HepG2 (cell line): ENCODE measurements around the gene MLX. TPM values are rescaled to one million over a fixed set of nuclear protein-coding genes. Genes with fewer than 3 reads are reported as not detected.

Experiments used
- FIP1L1 ChIP-seq: fragments of 200-400 bp; formaldehyde crosslinking; IDR thresholded peaks from 2 replicates; pipeline ENCODE4 v1.6.1; 2018; ENCODE audit warnings: low read depth, mild to moderate bottlenecking, low read length, moderate library complexity, borderline replicate concordance; ENCODE audit not compliant: insufficient read depth
- KLF12 ChIP-seq: sonication (generic); formaldehyde crosslinking; IDR thresholded peaks from 2 replicates; pipeline ENCODE4 v1.4.0; 2020; ENCODE audit warnings: missing genetic modification reagents, borderline replicate concordance
- NONO ChIP-seq, 2 experiments: fragments of 450-650 bp in 1 of 2; sonication (generic) in 1 of 2; formaldehyde crosslinking in 1 of 2; IDR thresholded peaks in 1 of 2; conservative IDR thresholded peaks in 1 of 2; 2 replicates each; pipeline versions ENCODE4 v1.6.1 to v1.8.0; 2017 to 2022; ENCODE audit warnings: mild to moderate bottlenecking in 1 of 2, missing genetic modification reagents in 1 of 2, moderate library complexity in 1 of 2
- SOX6 ChIP-seq, 2 experiments: fragments of 450-650 bp in 1 of 2; sonication (generic) in 1 of 2; formaldehyde crosslinking in 1 of 2; IDR thresholded peaks; 2 replicates each; pipeline versions ENCODE4 v1.4.0 to v1.6.1; 2017 to 2020; ENCODE audit warnings: antibody characterized with exemption in 1 of 2, mild to moderate bottlenecking in 1 of 2, missing genetic modification reagents in 1 of 2
- ZFP36L1 ChIP-seq: sonication (generic); formaldehyde crosslinking; IDR thresholded peaks from 2 replicates; pipeline ENCODE4 v1.8.0; 2022; ENCODE audit warnings: mild to moderate bottlenecking, missing genetic modification reagents, moderate library complexity
- ZNF234 ChIP-seq: sonication (generic); formaldehyde crosslinking; conservative IDR thresholded peaks from 2 replicates; pipeline ENCODE4 v1.5.1; 2020; ENCODE audit warnings: mild to moderate bottlenecking, missing genetic modification reagents
- ZNF33B ChIP-seq: sonication (generic); formaldehyde crosslinking; IDR thresholded peaks from 2 replicates; pipeline ENCODE4 v1.5.1; 2020; ENCODE audit warnings: mild to moderate bottlenecking, missing genetic modification reagents
- polyA plus RNA-seq, 8 experiments: library from polyadenylated mRNA; depleted of rRNA in 3 of 8; stranded (reverse) in 7 of 8; unstranded in 1 of 8; fragments of >200 nt; fragmentation: Illumina TruSeq in 4 of 8; extraction: Trizol in 4 of 8; gene quantifications; 2 replicates each; pipeline versions ENCODE4 v1.2.1 to v1.2.3, GENCODE V29; 2011 to 2016; ENCODE audit warnings: low read depth in 4 of 8, missing spikeins in 1 of 8, mixed read lengths in 1 of 8; ENCODE audit not compliant: insufficient read depth in 1 of 8
- total RNA-seq, 5 experiments: library from RNA; depleted of rRNA; stranded (reverse); fragments of >200 nt; fragmentation: Illumina TruSeq; extraction: Trizol; gene quantifications; 2 replicates each; pipeline ENCODE4 v1.2.3, GENCODE V29; 2016; ENCODE audit warnings: low read depth in 1 of 5
- TF ChIP-seq, protein P1 (sequence below): sonication (generic); formaldehyde crosslinking; IDR thresholded peaks from 2 replicates; pipeline ENCODE4 v1.4.0; 2020; ENCODE audit warnings: missing genetic modification reagents
- TF ChIP-seq, protein P2 (sequence below): sonication (generic); formaldehyde crosslinking; IDR thresholded peaks from 2 replicates; pipeline ENCODE4 v1.5.0; 2020; ENCODE audit warnings: mild to moderate bottlenecking, missing genetic modification reagents
- TF ChIP-seq, protein P3 (sequence below): conservative IDR thresholded peaks from 2 replicates; pipeline ENCODE4 v1.6.1; 2018; ENCODE audit warnings: missing genetic modification reagents
- TF ChIP-seq, protein P4 (sequence below): sonication (generic); formaldehyde crosslinking; IDR thresholded peaks from 2 replicates; pipeline ENCODE4 v1.5.1; 2020; ENCODE audit warnings: missing genetic modification reagents, mild to moderate bottlenecking, borderline replicate concordance
- TF ChIP-seq, protein P5 (sequence below): sonication (generic); formaldehyde crosslinking; IDR thresholded peaks from 2 replicates; pipeline ENCODE4 v1.4.0; 2020; ENCODE audit warnings: missing genetic modification reagents, borderline replicate concordance
- TF ChIP-seq, protein P6 (sequence below): sonication (generic); formaldehyde crosslinking; IDR thresholded peaks from 2 replicates; pipeline ENCODE4 v1.5.0; 2020; ENCODE audit warnings: mild to moderate bottlenecking, missing genetic modification reagents

MLX gene
- total and polyA plus RNA-seq, 2 of the 13 experiments (the other 11 are each of a cell fraction or from before 2014, with no cell fraction given) = 38.9 to 74.4 TPM

DNA sequence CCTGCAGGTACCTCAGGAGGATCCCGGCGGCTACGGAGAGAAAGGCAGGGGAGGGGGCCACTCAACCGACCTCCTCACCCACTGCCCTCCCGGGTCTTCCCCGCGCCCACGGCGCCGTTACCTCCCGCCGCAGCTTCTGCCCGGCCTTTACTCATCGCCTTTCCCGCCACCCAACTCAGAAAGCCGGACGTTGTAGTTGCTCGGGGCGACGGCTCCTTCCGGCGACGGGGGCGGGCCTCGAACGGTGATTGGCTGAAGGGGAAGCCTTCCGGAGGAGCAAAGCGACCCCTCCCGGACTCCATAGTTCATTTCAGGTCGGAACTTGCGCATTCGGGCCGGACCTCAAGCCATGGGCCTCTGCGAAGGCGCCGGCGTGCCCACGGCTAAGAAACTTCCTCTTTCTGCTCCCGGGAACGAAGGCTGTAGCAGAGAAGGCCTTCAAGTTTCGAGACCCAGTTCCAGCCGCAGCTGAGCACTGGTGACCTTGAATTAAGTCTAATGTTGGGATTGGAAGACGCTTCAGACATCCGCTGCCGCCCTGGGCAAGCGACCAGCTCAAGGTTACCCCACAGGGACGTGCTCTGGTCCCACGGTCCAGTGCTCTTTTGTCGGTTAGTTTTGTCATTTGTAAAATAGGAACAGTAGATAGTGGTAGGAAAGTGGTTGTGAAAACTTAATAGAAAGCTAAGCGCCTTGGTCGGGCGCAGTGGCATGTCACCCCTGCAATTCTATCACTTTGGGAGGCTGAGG, 10.8 kb downstream of the MLX start, which contains the start of gene PSMC3IP (continued):
- TF ChIP-seq, protein P1, sequence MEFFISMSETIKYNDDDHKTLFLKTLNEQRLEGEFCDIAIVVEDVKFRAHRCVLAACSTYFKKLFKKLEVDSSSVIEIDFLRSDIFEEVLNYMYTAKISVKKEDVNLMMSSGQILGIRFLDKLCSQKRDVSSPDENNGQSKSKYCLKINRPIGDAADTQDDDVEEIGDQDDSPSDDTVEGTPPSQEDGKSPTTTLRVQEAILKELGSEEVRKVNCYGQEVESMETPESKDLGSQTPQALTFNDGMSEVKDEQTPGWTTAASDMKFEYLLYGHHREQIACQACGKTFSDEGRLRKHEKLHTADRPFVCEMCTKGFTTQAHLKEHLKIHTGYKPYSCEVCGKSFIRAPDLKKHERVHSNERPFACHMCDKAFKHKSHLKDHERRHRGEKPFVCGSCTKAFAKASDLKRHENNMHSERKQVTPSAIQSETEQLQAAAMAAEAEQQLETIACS (CRISPR knock-in tag) = no peak
- TF ChIP-seq, protein P2, sequence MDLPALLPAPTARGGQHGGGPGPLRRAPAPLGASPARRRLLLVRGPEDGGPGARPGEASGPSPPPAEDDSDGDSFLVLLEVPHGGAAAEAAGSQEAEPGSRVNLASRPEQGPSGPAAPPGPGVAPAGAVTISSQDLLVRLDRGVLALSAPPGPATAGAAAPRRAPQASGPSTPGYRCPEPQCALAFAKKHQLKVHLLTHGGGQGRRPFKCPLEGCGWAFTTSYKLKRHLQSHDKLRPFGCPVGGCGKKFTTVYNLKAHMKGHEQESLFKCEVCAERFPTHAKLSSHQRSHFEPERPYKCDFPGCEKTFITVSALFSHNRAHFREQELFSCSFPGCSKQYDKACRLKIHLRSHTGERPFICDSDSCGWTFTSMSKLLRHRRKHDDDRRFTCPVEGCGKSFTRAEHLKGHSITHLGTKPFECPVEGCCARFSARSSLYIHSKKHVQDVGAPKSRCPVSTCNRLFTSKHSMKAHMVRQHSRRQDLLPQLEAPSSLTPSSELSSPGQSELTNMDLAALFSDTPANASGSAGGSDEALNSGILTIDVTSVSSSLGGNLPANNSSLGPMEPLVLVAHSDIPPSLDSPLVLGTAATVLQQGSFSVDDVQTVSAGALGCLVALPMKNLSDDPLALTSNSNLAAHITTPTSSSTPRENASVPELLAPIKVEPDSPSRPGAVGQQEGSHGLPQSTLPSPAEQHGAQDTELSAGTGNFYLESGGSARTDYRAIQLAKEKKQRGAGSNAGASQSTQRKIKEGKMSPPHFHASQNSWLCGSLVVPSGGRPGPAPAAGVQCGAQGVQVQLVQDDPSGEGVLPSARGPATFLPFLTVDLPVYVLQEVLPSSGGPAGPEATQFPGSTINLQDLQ (CRISPR knock-in tag) = peak; percentile 85; the same call in 1 of the 2 replicates
- TF ChIP-seq ZFP36L1 (CRISPR knock-in tag) (peak; percentile 85; the same call in 1 of the 2 replicates), NONO (IDR thresholded peaks at IDR 0.05) (no peak), NONO (CRISPR knock-in tag; conservative IDR thresholded peaks at IDR 0.05) (peak; percentile 77; the same call in 1 of the 2 replicates), SOX6 (IDR thresholded peaks at IDR 0.05) (no peak), SOX6 (CRISPR knock-in tag; IDR thresholded peaks at IDR 0.05) (peak; percentile 48), FIP1L1 (peak; percentile 88; the same call in 1 of the 2 replicates), ZNF33B (CRISPR knock-in tag) (peak; percentile 70), ZNF234 (CRISPR knock-in tag) (no peak), KLF12 (CRISPR knock-in tag) (peak; percentile 21; the same call in 1 of the 2 replicates)
- TF ChIP-seq, protein P3, sequence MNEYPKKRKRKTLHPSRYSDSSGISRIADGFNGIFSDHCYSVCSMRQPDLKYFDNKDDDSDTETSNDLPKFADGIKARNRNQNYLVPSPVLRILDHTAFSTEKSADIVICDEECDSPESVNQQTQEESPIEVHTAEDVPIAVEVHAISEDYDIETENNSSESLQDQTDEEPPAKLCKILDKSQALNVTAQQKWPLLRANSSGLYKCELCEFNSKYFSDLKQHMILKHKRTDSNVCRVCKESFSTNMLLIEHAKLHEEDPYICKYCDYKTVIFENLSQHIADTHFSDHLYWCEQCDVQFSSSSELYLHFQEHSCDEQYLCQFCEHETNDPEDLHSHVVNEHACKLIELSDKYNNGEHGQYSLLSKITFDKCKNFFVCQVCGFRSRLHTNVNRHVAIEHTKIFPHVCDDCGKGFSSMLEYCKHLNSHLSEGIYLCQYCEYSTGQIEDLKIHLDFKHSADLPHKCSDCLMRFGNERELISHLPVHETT (CRISPR knock-in tag) = peak; percentile 62
- TF ChIP-seq, protein P4, sequence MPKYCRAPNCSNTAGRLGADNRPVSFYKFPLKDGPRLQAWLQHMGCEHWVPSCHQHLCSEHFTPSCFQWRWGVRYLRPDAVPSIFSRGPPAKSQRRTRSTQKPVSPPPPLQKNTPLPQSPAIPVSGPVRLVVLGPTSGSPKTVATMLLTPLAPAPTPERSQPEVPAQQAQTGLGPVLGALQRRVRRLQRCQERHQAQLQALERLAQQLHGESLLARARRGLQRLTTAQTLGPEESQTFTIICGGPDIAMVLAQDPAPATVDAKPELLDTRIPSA = no peak
- TF ChIP-seq, protein P5, sequence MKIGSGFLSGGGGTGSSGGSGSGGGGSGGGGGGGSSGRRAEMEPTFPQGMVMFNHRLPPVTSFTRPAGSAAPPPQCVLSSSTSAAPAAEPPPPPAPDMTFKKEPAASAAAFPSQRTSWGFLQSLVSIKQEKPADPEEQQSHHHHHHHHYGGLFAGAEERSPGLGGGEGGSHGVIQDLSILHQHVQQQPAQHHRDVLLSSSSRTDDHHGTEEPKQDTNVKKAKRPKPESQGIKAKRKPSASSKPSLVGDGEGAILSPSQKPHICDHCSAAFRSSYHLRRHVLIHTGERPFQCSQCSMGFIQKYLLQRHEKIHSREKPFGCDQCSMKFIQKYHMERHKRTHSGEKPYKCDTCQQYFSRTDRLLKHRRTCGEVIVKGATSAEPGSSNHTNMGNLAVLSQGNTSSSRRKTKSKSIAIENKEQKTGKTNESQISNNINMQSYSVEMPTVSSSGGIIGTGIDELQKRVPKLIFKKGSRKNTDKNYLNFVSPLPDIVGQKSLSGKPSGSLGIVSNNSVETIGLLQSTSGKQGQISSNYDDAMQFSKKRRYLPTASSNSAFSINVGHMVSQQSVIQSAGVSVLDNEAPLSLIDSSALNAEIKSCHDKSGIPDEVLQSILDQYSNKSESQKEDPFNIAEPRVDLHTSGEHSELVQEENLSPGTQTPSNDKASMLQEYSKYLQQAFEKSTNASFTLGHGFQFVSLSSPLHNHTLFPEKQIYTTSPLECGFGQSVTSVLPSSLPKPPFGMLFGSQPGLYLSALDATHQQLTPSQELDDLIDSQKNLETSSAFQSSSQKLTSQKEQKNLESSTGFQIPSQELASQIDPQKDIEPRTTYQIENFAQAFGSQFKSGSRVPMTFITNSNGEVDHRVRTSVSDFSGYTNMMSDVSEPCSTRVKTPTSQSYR (CRISPR knock-in tag) = no peak
- TF ChIP-seq, protein P6, sequence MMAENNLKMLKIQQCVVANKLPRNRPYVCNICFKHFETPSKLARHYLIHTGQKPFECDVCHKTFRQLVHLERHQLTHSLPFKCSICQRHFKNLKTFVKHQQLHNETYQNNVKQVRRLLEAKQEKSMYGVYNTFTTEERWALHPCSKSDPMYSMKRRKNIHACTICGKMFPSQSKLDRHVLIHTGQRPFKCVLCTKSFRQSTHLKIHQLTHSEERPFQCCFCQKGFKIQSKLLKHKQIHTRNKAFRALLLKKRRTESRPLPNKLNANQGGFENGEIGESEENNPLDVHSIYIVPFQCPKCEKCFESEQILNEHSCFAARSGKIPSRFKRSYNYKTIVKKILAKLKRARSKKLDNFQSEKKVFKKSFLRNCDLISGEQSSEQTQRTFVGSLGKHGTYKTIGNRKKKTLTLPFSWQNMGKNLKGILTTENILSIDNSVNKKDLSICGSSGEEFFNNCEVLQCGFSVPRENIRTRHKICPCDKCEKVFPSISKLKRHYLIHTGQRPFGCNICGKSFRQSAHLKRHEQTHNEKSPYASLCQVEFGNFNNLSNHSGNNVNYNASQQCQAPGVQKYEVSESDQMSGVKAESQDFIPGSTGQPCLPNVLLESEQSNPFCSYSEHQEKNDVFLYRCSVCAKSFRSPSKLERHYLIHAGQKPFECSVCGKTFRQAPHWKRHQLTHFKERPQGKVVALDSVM = no peak
